Coronary artery (tissue), 2 donors: Measurements from ENCODE around the gene NDST1.

ENCODE experiments used
- DNase-seq: peaks from one replicate; pipeline ENCODE4 v3.0.0-alpha.2; 2017; ENCODE audit warnings: low spot score
- H3K27ac ChIP-seq, 2 donors: fragments of 200-600 bp; sonication (generic); one replicate each; pipeline ENCODE4 v1.5.1; 2016 to 2019
- H3K4me3 ChIP-seq: fragments of 200-600 bp; sonication (generic); 2 replicates; pipeline ENCODE4 v1.5.1; 2016; ENCODE audit warnings: mild to moderate bottlenecking, moderate library complexity
- TF ChIP-seq, protein P1 (sequence below): fragments of 200-600 bp; sonication (generic); IDR thresholded peaks from one replicate; pipeline ENCODE4 v1.5.1; 2019; ENCODE audit warnings: antibody characterized with exemption

NDST1 gene

DNA sequence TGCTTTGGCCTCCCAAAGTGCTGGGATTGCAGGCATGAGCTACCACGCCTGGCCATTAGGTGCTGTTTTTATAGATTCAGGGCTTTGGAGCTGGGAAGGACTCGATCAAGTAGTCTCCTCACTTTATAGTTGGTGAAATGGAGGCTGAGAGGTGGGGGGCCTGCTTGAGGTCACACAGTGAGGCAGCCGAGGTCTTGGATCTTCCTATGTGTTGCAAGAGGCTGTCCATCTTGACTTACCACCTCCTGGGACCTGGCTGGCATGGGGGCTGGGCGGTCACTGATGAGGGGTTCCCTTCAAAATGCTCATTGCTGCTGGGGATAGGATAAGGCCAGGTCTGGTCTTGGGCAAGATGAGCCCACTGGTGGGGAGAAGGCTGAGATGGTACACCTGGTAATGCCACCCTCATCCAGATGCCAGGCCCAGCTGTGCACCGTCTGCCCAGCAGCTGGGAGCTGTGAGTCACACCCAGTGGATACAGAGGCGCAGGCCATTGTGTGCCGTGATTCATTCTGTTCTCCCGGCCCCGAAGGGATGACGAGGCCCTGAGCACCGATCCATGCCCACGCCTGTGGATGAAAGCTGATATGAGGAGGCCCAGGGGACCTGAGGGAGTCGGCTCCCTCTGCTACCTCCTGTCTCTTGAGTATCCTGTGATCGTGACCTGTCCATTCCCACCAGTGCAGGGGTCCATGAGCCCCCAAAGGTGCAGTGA is 10.5 kb upstream of the NDST1 start:
- Histone ChIP-seq H3K4me3 (peak overlapping the region; percentile 55), H3K27ac (peak overlapping the region; percentile 58 to 89)
- DNase-seq, result peak; percentile 95
- TF ChIP-seq, protein P1, sequence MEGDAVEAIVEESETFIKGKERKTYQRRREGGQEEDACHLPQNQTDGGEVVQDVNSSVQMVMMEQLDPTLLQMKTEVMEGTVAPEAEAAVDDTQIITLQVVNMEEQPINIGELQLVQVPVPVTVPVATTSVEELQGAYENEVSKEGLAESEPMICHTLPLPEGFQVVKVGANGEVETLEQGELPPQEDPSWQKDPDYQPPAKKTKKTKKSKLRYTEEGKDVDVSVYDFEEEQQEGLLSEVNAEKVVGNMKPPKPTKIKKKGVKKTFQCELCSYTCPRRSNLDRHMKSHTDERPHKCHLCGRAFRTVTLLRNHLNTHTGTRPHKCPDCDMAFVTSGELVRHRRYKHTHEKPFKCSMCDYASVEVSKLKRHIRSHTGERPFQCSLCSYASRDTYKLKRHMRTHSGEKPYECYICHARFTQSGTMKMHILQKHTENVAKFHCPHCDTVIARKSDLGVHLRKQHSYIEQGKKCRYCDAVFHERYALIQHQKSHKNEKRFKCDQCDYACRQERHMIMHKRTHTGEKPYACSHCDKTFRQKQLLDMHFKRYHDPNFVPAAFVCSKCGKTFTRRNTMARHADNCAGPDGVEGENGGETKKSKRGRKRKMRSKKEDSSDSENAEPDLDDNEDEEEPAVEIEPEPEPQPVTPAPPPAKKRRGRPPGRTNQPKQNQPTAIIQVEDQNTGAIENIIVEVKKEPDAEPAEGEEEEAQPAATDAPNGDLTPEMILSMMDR, result no peak

DNA sequence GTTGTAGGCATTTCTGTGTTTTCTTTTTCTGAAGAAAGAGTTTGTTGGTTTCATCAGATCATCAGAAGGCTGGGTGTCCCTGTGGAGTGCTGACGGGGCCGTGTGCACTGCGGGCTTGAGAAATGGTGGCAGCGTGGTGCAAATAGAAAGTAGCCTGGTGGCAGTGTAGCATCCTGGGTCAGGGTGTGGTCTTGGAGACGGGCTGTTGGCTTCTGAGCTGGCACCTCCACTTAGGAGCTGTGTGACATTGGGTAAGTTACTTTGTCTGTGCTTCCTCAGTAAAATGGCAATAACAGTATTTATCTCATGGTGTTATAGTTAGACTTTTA is 10.0 kb upstream of the NDST1 start:
- TF ChIP-seq, protein P1, result no peak
- Histone ChIP-seq H3K4me3 (peak overlapping the region; percentile 55), H3K27ac (peak overlapping the region; percentile 58 to 89)
- DNase-seq, result no peak

DNA sequence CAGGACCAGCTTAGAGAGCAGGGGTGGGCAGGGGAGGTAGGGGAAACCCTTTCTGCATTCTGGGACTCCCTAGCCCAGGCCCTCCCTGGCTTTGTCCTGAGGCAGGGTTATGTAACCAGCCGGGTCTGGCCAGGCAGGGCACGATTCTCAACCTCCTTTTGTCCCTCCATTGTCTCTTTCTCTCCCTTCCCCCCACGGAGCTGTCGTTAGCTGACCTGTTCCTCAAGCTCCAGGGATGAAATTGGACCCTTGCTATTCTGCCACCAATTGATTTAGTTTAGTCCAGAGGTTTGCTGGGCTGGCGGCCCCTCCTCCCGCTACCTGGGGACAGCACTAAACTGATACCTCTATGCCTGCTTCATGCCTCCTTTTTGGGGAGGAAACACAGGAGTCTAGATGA is 9.4 kb upstream of the NDST1 start:
- Histone ChIP-seq H3K27ac (peak overlapping the region; percentile 58 to 89), H3K4me3 (peak overlapping the region; percentile 55)
- TF ChIP-seq, protein P1, result no peak
- DNase-seq, result no peak

DNA sequence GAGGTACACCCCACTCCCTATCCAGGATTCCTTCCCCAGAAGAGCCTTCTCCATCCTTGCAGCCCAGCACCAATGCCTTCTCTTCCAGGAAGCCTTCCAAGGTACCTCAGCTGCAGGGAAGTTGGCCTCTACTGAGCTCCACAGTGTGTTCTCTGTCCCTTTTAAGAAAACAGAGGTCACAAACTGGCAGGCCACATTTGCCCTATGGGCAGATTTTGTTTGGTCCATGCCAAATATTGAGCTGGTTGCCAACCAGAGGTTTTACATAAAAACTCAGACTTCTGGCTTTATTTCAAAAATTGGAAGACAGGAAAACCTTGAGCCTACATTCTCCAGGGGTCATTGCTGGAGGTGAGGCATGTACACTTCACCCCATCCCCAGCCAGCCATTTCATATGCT is 9.0 kb upstream of the NDST1 start:
- TF ChIP-seq, protein P1, result no peak
- no peak for DNase-seq
- no peak overlapping the region for H3K4me3 ChIP-seq
- H3K27ac ChIP-seq, result peak overlapping the region; percentile 58 to 89

DNA sequence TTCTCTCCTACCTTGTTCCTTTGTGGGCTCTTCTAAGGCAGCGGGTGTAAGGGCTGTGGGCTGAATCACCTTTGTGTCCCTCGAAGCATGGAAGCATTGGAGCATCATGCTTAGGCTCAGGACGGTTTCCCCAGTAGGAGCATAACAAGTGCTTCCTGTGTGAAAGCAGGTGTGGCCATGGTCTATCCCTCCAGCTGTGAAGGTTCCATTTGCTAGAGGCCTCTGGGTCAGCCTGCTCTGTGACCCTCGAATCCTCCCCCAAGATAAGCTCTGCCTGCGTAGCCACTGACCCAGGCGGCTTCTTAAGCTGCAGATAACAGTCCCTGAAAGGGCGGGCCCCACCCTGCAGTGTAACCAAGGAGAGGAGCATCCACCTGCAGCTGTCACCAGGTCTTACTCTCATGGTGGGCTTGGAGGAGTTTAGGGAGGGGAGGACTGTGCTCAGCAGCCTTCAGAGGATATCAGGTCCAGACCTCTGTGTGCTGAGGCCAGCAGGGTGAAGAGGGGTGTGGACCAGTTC is 8.4 kb upstream of the NDST1 start:
- Histone ChIP-seq H3K4me3 (no peak overlapping the region), H3K27ac (peak overlapping the region in 1 of 2 donors; percentile 89)
- no peak for DNase-seq
- TF ChIP-seq, protein P1, result no peak

DNA sequence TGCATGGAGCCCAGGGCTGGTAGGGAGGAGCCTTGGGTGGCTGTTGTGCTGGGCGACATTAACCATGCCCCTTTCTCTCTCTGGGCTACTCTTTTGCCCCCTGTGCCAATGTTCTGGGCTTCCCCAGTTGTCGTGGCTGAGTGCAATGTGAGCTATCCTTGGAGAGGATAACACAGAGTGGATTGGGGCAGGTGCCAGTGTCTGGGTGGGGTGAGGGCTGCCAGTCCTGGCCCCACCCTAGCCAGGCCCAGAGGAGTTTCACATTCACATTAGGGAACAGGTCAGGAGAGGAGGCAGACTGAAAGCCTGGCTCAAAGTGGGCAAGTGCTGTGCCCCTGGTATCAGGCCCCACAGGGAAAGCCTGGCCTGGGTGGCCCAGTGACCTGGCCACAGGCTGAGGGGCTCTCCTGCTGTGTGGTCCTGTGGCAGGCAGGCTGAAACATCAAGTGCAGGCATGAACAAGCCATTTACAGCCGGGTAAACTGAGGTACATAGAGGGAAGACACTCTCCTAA is 7.5 kb upstream of the NDST1 start:
- TF ChIP-seq, protein P1, result no peak
- H3K4me3 ChIP-seq, result peak overlapping the region; percentile 18
- no peak for DNase-seq
- peak overlapping the region; percentile 70 to 89 for H3K27ac ChIP-seq

DNA sequence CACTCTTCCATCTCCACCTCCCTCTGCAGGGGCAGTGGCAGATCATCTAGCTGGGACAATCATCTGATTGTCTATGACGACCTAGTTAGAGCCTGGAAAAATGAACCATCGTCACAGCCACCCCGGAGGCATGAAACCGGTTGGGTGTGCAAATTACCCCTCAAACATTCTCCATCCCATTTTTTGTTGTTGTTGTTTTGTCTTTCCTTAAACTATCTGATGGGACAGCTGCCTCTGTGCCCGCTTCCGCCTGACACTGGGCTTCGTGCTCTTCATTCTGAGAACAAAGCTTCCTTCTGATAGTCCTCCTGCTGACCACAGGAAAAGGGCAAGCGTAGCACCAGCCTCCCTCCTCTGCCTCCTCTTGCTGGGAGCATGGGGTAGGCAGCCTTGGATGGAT is 7.0 kb upstream of the NDST1 start:
- DNase-seq, result no peak
- Histone ChIP-seq H3K27ac (peak overlapping the region; percentile 70 to 89), H3K4me3 (no peak overlapping the region)
- TF ChIP-seq, protein P1, result no peak
